Measurements from ENCODE around the gene VPS16.

- TF ChIP-seq POLR2A (IDR thresholded peaks at IDR 0.05; ENCODE audit: control extremely low read depth in 1 of 2, low read depth in 2 of 2, low read length in 2 of 2) (no peak), SRF (IDR thresholded peaks at IDR 0.05; ENCODE audit: low read depth, low read length) (no peak)
These were observed 30.9 kb upstream of the VPS16 start for GRCh38 chr20:2809690-2810089.
